Mesothelial cell of epicardium (in vitro differentiated cells): ENCODE measurements around the gene SECTM1. TPM values are rescaled to one million over a fixed set of nuclear protein-coding genes. Genes with fewer than 3 reads are reported as not detected.

Experiments used
- DNase-seq, 2 experiments: peaks; one replicate each; pipeline ENCODE4 v3.0.0; 2021; ENCODE audit warnings: low spot score in 2 of 2; ENCODE audit not compliant: unreplicated experiment in 2 of 2
- H3K27ac Mint-ChIP-seq: 2 replicates; pipeline ENCODE4 v1.8.0; 2021; ENCODE audit warnings: mixed read lengths
- H3K27me3 Mint-ChIP-seq: 2 replicates; pipeline ENCODE4 v1.8.0; 2021; ENCODE audit warnings: low read depth, mixed read lengths
- H3K36me3 Mint-ChIP-seq: 2 replicates; pipeline ENCODE4 v1.8.0; 2021; ENCODE audit warnings: mixed read lengths
- H3K4me1 Mint-ChIP-seq: 2 replicates; pipeline ENCODE4 v1.8.0; 2021; ENCODE audit warnings: mixed read lengths
- H3K4me3 Mint-ChIP-seq: 2 replicates; pipeline ENCODE4 v1.8.0; 2021; ENCODE audit warnings: mild to moderate bottlenecking, moderate library complexity, mixed read lengths
- H3K9me3 Mint-ChIP-seq: 2 replicates; pipeline ENCODE4 v1.8.0; 2021; ENCODE audit warnings: mixed read lengths
- total RNA-seq: library from RNA; stranded (reverse); gene quantifications from 3 replicates; pipeline ENCODE4 v1.2.1, GENCODE V29; 2021
- TF ChIP-seq, protein P1 (sequence below): fragments of 200-600 bp; sonication (generic); IDR thresholded peaks from one replicate; pipeline ENCODE4 v1.5.0; 2021; ENCODE audit warnings: antibody characterized with exemption; ENCODE audit not compliant: unreplicated experiment

Gene SECTM1
- total RNA-seq, 1 donor from 2014 or later: 7.0 TPM

- TF ChIP-seq, protein P1, sequence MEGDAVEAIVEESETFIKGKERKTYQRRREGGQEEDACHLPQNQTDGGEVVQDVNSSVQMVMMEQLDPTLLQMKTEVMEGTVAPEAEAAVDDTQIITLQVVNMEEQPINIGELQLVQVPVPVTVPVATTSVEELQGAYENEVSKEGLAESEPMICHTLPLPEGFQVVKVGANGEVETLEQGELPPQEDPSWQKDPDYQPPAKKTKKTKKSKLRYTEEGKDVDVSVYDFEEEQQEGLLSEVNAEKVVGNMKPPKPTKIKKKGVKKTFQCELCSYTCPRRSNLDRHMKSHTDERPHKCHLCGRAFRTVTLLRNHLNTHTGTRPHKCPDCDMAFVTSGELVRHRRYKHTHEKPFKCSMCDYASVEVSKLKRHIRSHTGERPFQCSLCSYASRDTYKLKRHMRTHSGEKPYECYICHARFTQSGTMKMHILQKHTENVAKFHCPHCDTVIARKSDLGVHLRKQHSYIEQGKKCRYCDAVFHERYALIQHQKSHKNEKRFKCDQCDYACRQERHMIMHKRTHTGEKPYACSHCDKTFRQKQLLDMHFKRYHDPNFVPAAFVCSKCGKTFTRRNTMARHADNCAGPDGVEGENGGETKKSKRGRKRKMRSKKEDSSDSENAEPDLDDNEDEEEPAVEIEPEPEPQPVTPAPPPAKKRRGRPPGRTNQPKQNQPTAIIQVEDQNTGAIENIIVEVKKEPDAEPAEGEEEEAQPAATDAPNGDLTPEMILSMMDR: no peak
- no peak for DNase-seq
- Mint-ChIP-seq H3K27ac (no peak overlapping the region), H3K36me3 (no peaks in the 10 kb centered on the region), H3K4me1 (peaks cover 17% of the 10 kb centered on the region), H3K27me3 (no peaks in the 10 kb centered on the region), H3K4me3 (no peak overlapping the region), H3K9me3 (peaks cover 5% of the 10 kb centered on the region)
Measured at GRCh38 chr17:82287013-82287867, 46.3 kb downstream of the SECTM1 start.

DNA sequence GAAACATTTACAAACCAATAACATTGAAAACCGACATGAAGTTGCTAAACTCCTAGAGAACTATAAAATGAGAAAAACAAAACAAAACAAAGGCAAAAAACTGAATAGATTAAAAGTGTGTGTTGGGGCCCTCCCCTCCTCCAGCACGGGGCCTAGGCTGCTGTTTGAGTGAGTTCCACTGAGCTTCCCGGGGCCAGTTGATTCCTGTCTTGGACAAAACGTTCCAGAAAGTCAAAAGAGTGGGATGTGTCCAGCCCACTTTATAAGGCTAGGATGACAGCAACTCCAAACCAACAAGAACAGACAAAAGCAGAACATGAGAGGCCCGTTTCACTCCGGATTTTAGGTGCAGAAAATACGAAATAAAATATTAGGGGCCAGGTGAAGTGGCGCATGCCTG, 48.4 kb downstream of the SECTM1 start:
- Mint-ChIP-seq H3K36me3 (no peaks in the 10 kb centered on the region), H3K4me3 (no peak overlapping the region), H3K27ac (peak overlapping the region; percentile 17), H3K27me3 (no peaks in the 10 kb centered on the region), H3K4me1 (peaks cover 17% of the 10 kb centered on the region), H3K9me3 (peaks cover 5% of the 10 kb centered on the region)
- TF ChIP-seq, protein P1: no peak
- no peak for DNase-seq

- Mint-ChIP-seq H3K27ac (no peak overlapping the region), H3K36me3 (no peaks in the 10 kb centered on the region), H3K9me3 (peaks cover 5% of the 10 kb centered on the region), H3K4me3 (no peak overlapping the region), H3K4me1 (peaks cover 17% of the 10 kb centered on the region), H3K27me3 (no peaks in the 10 kb centered on the region)
- TF ChIP-seq, protein P1: no peak
- DNase-seq: peak in 1 of 2 experiments; percentile 55
Measured at GRCh38 chr17:82283208-82283749, 50.3 kb downstream of the SECTM1 start.

- Mint-ChIP-seq H3K27me3 (no peaks in the 10 kb centered on the region), H3K9me3 (peaks cover 5% of the 10 kb centered on the region)
Measured at GRCh38 chr17:82282239-82283207, 51.0 kb downstream of the SECTM1 start.

More at GRCh38 chr17:82282239-82283207, 51.0 kb downstream of the SECTM1 start:
- no peak overlapping the region for H3K27ac Mint-ChIP-seq
- TF ChIP-seq, protein P1: no peak
- no peak overlapping the region for H3K4me3 Mint-ChIP-seq
- H3K36me3 Mint-ChIP-seq: no peaks in the 10 kb centered on the region
- no peak for DNase-seq
- peaks cover 14% of the 10 kb centered on the region for H3K4me1 Mint-ChIP-seq
